HG02884 (cell line): ENCODE data around the gene C2CD2.

Source experiments
- ATAC-seq: cut with Tn5 transposase; IDR thresholded peaks from one replicate; pipeline ENCODE4 v1.9.1; 2021; ENCODE audit warnings: mild to moderate bottlenecking, moderate library complexity; ENCODE audit not compliant: unreplicated experiment

C2CD2 gene

DNA sequence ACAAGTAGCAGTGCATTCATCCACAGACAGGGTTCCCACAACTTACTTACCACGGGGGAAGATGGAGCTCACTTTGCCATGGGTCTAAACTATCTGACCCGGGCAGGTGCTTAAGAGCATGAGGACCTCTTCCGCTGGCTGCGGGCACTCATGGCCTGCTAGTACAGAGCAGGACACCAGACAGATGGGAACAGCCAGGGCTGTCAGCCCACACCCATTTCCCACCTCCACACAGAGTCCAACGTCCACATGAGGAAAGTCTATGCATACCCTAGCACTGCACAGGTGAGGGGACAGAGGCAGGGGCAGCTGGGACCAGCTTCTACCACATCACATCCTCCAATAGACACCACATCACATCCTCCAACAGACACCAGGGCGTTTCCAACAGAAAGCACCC is 38.9 kb downstream of the C2CD2 start:
- ATAC-seq: no peak

DNA sequence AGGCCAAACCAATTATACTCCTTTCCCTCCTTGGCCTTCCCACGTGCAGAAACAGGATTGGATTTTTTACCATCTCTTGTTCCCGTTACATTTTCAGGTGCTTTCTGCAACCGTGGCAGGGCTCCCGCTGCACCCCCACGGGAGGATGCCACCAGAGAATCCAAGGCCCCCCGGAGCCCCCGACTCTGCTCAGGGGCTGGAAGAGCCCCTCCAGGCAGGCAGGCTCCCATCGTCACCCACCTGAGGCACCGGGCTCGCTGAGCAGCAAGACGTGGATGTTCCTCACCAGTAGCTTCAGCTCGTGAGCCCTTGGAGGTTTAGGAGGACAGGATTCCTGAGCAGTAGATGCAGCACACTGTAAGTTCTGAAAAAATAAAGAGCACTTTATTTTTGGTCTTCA is 39.5 kb downstream of the C2CD2 start:
- ATAC-seq: no peak

DNA sequence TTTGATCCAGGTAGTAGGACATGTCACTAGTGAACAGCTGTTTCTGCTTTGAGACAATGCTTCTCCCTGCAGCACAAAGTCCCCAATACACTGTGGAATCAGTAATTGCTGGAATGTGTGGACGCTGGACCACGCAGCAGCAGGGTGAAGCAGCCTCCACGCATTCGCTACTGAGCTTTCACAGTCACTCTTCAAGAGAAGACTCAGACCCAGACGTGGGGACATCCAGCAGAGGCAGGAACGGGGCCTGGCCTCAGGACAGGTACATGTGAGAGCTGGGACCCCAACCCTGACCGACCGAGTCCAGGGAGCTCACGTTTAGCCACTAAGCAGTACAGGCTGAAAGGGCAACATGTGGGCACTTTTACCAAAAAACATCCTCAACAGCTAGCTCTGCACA is 40.6 kb downstream of the C2CD2 start:
- no peak for ATAC-seq

DNA sequence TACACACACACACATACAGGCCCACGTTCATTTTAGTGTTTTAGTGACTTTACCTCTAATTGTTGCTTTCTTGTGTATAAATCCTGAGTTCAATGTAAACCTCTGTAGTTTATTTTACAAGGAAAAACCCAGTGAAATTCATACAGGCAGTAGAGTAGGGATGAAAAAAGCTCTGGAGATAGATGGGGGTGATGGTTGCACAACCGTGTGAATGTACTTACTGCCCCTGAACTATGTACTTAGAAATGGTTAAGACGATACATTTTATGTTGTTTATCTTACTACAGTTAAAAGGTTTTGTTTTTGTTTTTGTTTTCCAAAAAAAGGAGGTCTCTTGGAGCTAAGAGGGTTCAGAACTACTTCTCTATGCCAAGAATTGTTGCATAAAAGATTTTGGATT is 45.0 kb downstream of the C2CD2 start:
- ATAC-seq: no peak

DNA sequence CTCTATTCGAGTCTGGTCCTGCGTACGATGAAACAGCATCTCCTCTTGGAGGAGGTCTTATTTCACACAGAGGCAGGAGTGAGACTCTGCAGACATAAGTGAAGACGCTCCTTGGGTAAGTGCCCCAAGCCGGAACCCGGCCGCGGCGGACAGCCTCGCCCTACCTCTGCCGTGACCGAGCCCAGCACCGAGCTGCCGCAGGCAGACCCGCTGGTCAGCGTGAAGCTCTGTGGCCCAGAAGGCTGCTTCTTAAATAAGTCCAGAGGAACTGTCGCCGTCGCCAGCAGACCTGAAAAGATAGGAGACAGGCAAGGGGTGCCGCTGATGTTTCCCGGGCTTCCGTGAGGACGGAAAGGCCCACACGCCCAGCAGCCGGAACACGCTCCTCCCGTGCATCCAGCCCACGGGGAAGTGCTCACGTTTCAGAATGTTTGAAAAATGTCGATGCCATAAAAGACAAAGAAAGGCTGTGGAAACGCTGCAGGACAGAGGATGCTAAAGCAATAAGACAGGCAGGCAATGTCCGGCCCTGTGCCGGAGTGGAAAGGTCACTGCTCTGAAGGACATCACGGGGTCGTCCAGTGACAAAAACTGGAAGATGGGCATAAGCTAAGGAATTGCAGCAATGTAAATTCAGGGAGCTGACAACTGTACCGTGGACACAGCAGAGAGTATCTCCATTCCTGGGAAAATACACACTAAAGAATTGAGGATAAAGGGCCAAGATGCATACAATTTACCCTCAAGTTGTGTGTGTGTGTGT is 46.1 kb downstream of the C2CD2 start:
- ATAC-seq: no peak

DNA sequence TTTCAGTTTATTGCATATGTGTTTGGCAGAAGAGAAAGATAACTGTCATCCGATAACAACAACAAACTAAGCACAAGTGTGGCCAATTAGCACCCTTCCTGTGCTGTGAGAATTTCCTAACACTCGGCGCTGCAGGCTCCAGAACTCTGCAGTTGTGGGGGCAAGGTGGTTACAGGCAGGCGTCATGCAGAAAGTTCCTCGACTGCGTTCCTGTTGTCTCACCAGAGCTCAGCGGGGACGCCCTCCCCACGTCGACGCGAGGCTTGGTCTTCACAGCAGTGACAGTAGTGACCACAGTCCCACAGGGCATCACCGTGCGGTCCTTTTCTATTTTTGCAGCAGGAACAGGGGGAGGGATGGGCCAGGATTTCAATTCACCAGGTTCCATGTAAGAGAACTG is 47.0 kb downstream of the C2CD2 start:
- no peak for ATAC-seq

DNA sequence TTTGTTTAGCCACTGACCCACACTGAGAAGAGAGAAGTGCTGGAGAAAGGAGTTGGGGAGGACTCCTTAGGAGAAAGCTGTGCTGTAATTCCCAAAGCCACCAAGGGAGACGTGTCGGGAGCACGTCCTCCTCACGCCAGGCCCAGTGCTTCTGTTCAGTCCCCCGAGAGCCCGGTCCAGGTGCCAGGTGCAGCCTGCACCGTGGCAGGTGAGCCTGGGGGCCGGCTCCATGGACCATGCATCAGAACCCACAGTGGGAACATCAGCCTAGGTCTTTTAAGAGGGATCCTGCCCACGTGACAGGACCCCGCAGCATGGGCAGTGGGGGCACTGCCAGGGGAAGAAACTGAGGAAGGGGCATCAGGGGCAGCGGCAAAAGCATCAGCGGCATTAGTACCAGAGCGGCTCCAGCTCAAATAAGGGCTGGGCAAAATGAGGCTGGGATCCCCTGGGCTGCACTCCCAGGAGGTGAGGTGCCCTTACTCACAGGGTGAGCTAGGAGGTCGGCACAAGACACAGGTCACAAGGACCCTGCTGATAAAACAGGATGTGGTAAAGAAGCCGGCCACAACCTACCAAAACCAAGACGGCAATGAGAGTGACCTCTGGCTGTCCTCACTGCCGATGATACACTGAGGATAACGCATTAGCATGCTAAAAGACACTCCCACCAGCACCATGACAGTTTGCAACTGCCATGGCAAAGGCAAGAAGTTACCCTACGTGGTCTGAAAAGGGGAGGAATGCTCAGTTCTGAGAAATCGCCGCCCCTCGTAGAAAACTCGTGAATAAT is 50.1 kb downstream of the C2CD2 start:
- no peak for ATAC-seq

- ATAC-seq: no peak
Observed at GRCh38 chr21:41902946-41903345, 50.9 kb downstream of the C2CD2 start.

DNA sequence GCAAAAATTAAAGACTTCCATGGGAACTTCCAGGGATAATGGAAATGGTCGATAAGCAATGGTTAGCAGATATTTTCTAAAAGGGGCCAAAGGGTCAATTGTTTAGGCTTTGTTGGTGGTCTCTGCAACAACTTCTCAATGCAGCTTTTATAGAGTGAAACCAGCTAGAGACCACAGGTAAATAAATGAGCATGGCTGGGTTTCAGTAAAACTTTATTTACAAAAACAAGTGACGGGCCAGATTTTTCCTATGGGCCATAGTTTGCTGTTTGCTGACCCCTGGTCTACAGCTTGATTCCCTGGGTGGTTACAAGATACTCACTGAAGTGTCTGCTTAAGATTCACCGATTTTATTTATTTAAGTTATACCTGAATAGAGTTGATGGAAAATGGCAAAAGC is 52.0 kb downstream of the C2CD2 start:
- ATAC-seq: no peak

DNA sequence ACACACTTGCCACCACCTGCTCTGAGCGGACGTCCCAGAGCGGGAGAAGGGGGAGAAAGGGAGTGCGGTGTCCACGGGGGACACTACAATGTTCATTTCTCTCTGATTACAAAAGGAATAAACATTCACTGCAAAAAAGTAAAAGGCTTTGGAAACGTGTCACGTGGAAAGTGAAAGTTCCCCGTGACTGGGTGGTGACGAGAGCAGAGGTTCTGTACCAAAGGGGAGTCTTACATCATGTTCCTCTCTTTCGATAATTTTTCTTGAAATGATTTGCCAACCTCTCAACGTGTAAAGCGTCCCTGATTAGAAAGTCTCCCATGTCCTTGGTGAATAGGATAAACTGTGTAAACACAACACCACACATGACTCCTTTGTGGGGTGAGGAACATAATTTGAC is 52.7 kb downstream of the C2CD2 start:
- ATAC-seq: no peak

GRCh38 chr21:41900401-41900800 is 53.4 kb downstream of the C2CD2 start:
- ATAC-seq: no peak

DNA sequence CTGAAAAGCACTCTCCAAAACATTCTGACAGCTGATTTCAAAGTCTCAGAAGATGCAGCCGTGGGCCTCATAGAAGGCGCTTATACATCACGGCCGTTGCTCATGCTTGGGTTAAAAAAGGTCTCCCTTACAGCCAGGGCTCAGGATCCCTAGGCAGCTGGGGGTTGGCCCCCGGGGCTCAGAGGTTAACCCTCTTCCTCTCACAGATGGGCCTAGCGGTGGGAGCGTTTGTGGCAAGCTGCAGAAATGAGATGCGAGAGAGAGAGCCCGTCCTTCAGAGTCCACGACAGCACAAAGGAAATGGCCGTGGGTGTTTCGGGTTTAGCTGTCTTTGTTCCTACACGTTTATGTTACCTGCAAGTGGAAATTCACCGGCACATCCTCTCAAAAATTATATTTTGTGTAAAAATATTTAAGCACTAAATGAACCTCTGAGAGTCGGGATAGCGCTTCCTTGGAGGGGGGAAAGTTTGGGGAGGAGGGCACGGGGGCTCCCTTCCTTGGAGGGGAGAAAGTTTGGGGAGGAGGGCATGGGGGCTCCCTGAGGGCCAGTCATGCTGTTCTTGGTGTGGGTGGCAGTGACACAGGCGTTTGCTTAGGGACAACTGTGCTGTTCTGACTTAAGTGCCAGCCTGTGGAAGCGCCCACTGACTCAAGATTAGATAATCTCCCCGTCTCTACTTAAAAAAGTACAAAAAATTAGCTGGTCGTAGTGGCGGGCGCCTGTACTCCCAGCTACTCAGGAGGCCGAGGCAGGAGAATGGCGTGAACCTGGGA is 54.2 kb downstream of the C2CD2 start:
- ATAC-seq: no peak

DNA sequence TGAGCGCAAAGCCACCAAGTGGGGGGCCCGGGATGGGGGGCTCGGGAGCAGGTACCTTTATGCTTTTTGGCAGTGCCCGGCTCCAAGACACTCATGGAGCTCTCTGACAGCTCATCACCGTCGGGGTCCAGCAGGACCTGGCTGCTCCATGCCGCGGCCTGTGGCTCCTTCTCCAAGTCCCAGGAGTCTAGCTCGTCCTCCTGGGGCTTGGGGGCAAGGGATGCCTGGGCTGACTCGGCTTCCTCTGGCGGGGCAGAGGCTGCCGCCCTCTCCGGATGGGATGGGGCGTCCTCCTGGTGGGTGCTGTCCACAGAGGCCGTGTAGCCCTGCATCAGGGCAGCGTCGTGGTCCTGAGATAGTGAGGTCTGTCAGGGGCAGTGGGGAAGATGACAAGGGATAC is 54.8 kb downstream of the C2CD2 start:
- no peak for ATAC-seq

GRCh38 chr21:41897700-41898099 is 56.1 kb downstream of the C2CD2 start:
- no peak for ATAC-seq

GRCh38 chr21:41897047-41897669 is 56.7 kb downstream of the C2CD2 start:
- no peak for ATAC-seq

DNA sequence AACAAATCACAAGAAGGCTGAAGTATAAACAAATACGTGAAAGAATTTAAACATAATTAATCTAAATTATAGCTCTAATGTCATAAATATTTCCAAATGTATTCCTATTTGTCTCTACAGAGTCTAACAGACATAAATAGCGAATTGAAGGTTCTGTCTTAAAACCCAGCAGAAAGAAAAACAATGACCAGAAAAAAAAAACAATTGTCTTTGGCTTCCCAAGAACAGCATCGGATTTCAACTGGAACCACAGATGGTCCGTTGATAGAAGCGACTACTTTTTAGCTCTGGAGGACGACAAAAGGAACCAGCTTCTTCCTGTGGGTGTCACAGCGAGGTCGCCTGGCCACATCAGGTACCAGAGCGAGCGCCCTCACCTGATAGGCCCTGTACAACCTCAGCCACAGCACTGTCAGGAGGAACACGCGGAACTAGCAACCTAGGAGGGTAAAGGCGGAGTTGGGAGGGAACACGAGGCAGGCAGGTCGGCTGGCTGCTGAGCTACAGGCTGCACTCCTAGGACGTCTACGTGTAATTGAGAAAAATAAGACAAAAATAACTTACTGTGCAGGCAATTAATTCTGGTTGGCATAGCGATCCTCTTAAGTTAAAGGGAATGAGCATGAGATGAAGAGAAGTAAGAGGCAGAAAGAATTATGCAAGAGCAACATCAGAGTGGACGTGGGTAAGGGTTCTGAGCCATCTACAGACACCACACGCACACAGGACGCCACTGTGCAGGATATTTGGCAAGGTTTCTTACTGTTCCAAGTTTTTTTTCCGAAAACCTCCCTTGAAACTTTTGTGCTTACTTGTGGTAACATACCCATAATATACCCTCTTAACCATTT is 58.0 kb downstream of the C2CD2 start:
- ATAC-seq: no peak

DNA sequence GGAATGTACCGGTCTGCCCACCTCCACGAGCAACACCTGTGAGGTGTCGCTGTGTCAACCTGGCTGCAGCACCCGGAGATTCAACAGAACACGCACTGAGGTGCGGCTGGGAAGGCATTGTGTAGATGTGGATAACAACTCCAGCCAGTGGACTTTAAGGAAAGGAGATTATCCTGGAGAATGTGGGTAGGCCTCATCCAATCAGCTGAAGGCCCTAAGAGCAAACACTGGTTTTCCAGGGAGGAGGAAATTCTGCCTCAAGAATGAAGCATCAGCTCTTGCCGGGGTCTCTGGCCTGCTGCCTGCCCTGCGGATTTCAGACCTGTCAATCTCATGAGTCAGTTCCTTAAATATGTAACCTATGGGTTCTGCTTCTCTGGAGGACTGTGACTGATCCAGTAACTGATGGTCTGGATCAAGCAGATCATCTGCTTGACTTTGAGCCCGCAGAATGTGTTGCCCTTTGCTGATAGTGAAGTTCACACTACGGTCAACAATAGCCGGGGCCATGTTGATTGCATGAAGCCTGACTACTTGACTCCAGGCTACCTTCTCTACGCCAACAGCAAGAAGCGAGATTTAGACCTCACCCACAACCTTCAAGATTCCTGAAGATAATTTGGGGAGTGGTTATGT is 58.8 kb downstream of the C2CD2 start:
- ATAC-seq: no peak

GRCh38 chr21:41894511-41894910 is 59.3 kb downstream of the C2CD2 start:
- ATAC-seq: no peak

DNA sequence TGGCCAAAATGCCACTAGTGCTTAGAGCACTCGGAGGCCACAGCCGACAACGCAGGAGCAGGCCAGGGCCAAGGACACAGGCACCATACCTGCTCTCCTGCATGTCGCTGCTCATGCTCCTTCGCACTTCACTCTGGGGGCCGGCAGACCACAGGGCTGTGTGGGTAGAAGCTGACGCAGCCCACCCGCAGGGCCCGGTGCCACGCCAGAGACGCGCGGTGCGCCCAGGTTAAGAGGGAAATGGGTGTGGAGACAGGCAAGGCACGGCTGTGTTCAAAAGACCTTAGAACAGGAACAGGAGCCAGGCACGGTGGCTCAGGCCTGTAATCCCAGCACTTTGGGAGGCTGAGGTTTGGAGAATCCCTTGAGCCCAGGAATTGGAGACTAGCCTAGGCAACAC is 61.1 kb downstream of the C2CD2 start:
- ATAC-seq: no peak

- no peak for ATAC-seq
Observed at GRCh38 chr21:41891132-41891531, 62.7 kb downstream of the C2CD2 start.
